HG02642 (cell line): ENCODE measurements around the gene SYTL1.

ENCODE experiments used
- ATAC-seq: cut with Tn5 transposase; IDR thresholded peaks from one replicate; pipeline ENCODE4 v1.9.1; 2021; ENCODE audit warnings: mild to moderate bottlenecking; ENCODE audit not compliant: unreplicated experiment, poor library complexity

The SYTL1 gene

GRCh38 chr1:27361044-27361402 is 19.2 kb downstream of the SYTL1 start:
- no peak for ATAC-seq

GRCh38 chr1:27361553-27361952 is 19.7 kb downstream of the SYTL1 start:
- ATAC-seq, result no peak

GRCh38 chr1:27363766-27364695 is 22.2 kb downstream of the SYTL1 start:
- ATAC-seq, result no peak

- ATAC-seq, result no peak
Observed at GRCh38 chr1:27364696-27365371, 23.0 kb downstream of the SYTL1 start.

- ATAC-seq, result peak; percentile 39
Observed at GRCh38 chr1:27365372-27366112, 23.7 kb downstream of the SYTL1 start.

GRCh38 chr1:27366113-27366410 is 24.2 kb downstream of the SYTL1 start:
- ATAC-seq, result peak; percentile 42

GRCh38 chr1:27366411-27367159 is 24.8 kb downstream of the SYTL1 start, which contains the start of gene MAP3K6:
Gene MAP3K6, minus strand, starts transcription at chr1:27366961. Its CDS starts 364 bp downstream, at chr1:27366597.
- peak; percentile 40 for ATAC-seq

- no peak for ATAC-seq
Observed at GRCh38 chr1:27367160-27367650, 25.4 kb downstream of the SYTL1 start.

GRCh38 chr1:27368869-27369582 is 27.2 kb downstream of the SYTL1 start:
- no peak for ATAC-seq

GRCh38 chr1:27372022-27372807 is 30.4 kb downstream of the SYTL1 start:
- ATAC-seq, result no peak

GRCh38 chr1:27372808-27373690 is 31.2 kb downstream of the SYTL1 start:
- ATAC-seq, result no peak

- no peak for ATAC-seq
Observed at GRCh38 chr1:27374362-27375086, 32.7 kb downstream of the SYTL1 start, which contains the start of gene FCN3. Gene FCN3, minus strand, starts transcription at chr1:27374824. Its CDS starts 6 bp downstream, at chr1:27374818.

GRCh38 chr1:27377760-27378495 is 36.1 kb downstream of the SYTL1 start:
- ATAC-seq, result no peak

- ATAC-seq, result no peak
Observed at GRCh38 chr1:27379564-27380122, 37.8 kb downstream of the SYTL1 start.

GRCh38 chr1:27380224-27380623 is 38.4 kb downstream of the SYTL1 start:
- no peak for ATAC-seq
